Stimulated activated CD4-positive, alpha-beta T cell treated with anti-CD3 and anti-CD28 coated beads, Interleukin-15, amount 100 ng/mL, for 1 hour (primary cell): ENCODE data around the gene P4HA3.

ENCODE experiments used
- DNase-seq, 2 donors: peaks; one replicate each; pipeline ENCODE4 v3.0.0-alpha.2; 2020; ENCODE audit warnings: low read depth in 1 of 2, low spot score in 1 of 2

Gene P4HA3

GRCh38 chr11:74318241-74318932 is 6.9 kb upstream of the P4HA3 start:
- DNase-seq: no peak

DNA sequence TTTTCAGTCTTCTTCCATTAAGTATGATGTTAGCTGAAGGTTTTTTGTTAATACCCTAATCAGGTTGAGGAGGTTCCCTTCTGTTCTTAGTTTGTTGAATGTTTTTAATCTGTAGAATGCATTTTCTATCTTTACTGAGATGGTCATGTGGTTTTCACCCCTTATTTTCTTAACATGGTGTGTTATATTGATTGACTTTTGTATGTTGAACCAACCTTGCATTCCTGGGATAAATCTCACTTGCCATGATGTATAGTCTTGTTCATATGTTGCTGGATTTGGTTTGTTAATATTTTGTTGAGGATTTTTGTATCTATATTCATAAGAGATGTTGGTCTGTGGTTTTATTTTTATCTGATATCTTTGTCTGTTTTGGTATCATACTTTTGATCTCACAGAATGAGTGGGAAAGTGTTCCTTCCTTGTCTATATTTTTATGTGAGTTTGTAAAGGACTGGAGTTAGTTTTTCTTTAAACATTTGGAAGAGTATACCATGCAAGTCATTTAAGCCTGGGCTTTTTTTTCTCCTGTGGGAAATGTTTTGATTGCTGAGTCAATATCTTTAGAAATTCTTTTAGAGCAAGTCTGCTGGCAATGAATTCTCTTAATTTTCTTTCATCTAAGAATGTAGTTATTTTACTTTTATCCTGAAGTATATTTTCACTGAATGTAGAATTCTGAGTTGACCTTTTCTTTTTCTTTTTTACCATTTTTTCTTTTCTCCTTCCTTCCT is 5.5 kb upstream of the P4HA3 start:
- DNase-seq: no peak

GRCh38 chr11:74312326-74312725 is 886 bp upstream of the P4HA3 start:
- no peak for DNase-seq

- no peak for DNase-seq
Observed at GRCh38 chr11:74310857-74311256, 583 bp downstream of the P4HA3 start.

- no peak for DNase-seq
Observed at GRCh38 chr11:74307434-74307833, 4.0 kb downstream of the P4HA3 start.

DNA sequence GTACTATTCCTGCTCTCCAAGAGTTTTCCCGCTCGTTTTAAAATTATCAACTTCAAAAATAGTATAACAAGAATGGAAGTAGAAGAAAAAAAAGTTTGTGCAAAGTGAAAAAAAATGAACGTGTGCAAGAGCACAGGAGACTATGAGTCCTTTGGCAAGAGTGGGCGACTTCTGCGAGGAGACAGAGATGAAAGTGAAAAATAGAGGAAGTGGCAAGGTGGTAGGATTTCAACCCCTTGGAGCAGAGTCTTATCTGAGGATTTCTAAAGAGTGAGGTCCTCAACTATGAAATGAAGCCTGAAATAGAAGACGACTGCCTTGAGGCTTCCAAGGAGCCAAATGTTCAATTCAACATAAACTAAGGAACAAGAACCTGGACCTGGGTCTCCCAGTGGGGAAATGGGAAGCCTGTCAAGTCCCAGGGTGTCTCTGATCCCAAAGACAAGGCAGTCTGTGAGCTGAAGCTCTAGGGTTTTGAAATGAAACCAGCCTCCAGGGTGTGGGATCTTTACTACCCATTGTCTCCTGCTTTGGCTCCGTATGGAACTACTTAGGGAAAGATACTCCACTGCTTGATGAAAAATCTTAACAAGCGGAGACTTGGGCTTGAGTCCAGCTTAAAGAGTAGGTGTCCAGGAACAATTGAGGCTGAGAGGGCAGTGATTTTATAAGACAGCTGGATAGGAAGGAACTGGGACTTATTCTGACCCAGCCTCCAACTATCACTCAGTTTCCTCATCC is 4.8 kb downstream of the P4HA3 start:
- DNase-seq: no peak

- no peak for DNase-seq
Observed at GRCh38 chr11:74299015-74299414, 12.4 kb downstream of the P4HA3 start.

DNA sequence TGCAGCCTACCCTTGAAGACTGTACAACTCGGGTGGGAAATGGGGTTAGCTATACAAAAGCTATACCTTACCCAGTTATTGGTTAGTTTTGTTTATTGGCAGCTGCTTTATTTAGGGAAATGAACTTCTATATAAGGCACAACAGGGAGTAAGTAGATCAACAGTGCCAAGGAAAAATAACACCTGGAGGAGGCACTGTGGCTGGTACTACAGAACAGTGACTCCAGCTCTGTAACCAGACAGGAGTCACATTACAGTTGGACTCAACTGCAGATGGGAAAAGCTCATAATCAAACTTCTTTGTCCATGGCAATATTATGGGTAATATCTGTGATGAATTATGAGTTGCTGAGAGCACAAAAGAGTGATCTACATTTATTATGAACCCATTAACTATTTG is 14.0 kb downstream of the P4HA3 start:
- no peak for DNase-seq

- DNase-seq: no peak
Observed at GRCh38 chr11:74288911-74289310, 22.5 kb downstream of the P4HA3 start.

GRCh38 chr11:74288161-74288560 is 23.3 kb downstream of the P4HA3 start:
- DNase-seq: no peak

DNA sequence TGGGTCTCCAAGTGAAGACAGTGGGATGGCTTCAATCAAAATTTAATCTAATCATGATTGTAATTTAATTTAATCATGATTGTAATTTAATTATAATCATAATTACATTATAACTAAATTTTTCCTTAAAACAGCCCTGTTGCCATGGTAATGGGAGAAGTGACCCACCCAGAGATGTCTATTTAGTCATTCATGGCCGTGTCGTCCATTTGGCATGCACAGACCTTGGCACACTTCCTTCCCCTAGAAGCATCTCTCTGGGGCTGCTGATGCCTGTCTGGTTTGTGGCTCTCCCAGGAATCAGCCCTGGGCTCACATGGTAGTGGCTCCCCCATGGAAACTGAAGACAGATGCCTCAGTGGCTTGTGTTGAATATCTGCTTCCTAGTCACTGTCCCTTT is 27.0 kb downstream of the P4HA3 start:
- DNase-seq: no peak

- no peak for DNase-seq
Observed at GRCh38 chr11:74283580-74284180, 27.8 kb downstream of the P4HA3 start.

- no peak for DNase-seq
Observed at GRCh38 chr11:74282914-74283371, 28.5 kb downstream of the P4HA3 start.

DNA sequence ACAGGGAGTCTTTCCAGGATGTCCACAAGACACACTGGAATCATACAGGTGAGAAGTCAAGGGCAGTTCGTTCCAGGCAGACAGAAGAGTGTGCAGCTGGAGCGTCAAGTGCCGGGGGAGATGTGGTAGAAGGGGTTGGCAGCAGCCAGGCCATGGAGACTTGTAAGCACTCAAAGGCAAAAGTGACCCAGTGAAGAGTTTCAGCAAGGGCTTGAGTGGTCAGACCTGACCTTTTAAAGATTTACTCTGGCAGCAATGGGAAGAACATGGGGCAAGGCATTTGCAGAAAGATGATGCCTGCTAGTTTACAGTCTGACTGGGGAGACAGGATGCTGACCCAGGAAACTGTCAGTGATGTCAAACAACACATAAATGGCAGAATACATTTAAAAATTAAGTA is 29.0 kb downstream of the P4HA3 start:
- no peak for DNase-seq

DNA sequence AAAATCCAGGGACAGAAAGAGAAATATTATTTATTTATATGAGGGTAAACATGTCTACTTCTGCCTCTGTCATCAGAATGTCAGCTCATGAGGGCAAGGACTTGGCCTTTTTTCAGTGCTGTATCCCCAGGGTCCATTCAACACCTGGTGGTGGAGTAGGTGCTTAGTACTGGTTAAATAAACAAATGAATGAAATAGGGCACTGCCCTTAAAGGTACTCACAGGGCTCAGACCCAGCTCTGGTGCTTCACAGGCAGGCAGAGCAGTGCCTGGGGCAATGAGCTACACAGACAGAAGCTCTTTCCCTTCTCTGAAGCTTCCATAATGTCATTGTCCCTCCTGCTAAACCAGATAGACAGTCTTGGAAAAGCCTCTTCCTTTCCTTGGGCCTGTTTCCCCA is 30.9 kb downstream of the P4HA3 start:
- DNase-seq: no peak

GRCh38 chr11:74279256-74279655 is 32.2 kb downstream of the P4HA3 start:
- no peak for DNase-seq

GRCh38 chr11:74278721-74279161 is 32.7 kb downstream of the P4HA3 start:
- no peak for DNase-seq

DNA sequence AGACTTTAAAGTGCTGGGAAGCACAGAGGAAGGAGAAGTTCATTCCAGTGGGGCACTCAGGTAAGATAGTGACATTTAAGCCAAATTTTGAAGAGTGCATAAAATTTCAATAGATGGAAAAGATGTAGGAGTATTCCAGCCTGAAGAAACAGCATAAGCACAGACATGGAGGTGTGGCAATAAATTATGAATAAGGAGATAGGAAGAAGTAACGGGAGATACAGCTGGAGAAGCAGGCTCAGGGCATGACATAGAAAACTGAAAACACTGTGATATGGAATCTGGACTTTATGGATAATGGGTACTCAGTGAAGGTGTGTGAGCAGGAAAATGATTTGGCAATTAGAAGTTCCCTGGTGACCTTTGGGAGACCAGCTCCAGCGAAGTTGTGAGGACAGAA is 33.3 kb downstream of the P4HA3 start:
- no peak for DNase-seq

DNA sequence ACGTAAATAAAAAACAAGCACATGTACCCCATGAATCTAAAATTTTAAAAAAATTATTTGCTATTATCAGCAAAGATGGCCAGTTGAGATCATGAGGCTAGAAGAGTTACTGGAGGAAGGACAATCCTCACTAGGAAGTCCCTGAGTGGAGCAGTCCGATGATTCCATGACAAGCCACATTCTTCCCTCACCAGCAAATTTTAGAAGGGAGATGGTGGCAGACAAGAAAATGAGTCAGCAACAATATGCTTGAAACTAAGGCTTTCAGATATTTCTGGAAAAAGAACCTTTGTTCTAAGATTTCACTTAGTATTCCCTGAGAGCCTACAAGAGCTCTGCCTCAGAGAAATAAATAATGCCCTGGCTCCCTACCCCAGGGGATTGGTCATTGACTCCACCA is 34.9 kb downstream of the P4HA3 start:
- no peak for DNase-seq

DNA sequence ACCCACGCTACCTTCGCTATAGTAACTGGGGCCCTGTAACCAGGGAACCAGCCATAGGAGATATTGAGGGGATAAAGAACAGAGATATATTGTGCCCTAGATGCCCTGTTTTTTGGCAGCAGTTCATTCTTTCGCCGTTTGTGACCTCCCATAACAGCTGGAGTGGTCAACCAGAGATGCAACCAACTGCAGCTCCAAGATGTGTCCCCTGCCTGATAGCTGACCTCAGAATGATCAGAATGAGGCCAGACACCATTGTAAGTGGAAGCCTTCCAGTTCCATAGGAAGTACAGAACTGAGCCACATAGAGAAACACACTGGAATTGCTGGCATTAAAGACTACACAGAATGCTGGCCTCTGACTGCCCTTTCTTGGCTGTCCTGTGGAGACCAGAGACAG is 39.2 kb downstream of the P4HA3 start:
- no peak for DNase-seq

DNA sequence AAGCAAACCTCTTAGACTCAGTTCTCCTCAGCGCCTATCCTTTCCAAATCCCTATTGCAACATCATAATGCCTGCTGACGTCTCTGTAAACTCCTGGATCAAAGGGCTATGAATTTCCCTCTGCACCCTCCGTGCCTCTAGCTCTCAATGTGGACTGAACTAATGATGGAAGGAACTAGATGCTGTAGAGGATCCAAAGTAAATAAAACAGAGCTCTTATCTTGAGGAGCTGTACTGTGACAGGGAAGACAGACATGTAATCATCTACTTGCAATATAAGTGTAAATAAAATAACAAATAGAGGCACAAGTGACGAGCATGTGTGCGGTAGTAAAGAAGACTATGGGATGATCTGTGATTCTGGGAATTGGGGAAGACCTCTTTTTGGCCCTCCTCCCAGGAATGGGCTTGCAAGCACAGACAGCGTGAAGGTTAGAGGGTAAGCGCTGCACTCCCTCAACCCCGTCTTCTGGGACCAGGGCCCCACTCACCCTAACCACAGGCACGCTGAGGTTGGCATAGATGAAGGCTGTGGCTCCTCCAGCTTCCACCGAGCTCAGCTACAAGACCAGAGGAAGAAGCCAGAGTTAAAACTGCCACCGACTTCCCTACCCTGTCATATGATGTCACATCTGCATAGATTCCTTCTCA is 42.2 kb downstream of the P4HA3 start:
- no peak for DNase-seq
